H1 (cell line): ENCODE measurements around the gene CYP46A1. TPM values are rescaled to one million over a fixed set of nuclear protein-coding genes. Genes with fewer than 3 reads are reported as not detected.

Experiments
- CTCF ChIA-PET: fragments of 300-600 bp; sonication (Branson Sonifier 250); formaldehyde crosslinking; loops from one replicate; lab custom pipeline; 2021; ENCODE audit not compliant: partially characterized antibody; lab: Charles Lee
- POLR2A ChIA-PET: fragments of 300-600 bp; sonication (Branson Sonifier 250); formaldehyde crosslinking; loops from one replicate; lab custom pipeline; 2021; ENCODE audit warnings: inconsistent platforms; ENCODE audit not compliant: partially characterized antibody; lab: Charles Lee
- DNase-seq, 2 experiments: peaks; one replicate each; pipeline versions ENCODE4 v3.0.0 to v3.0.0-alpha.2; 2010 to 2022; ENCODE audit warnings: low spot score in 2 of 2, low read depth in 1 of 2, mixed read lengths in 1 of 2
- FAIRE-seq: peaks from 2 replicates; lab custom pipeline; 2011; peaks lifted over from hg19 to GRCh38; lab: Jason Lieb, UNC
- H2AFZ ChIP-seq: 2 replicates; pipeline ENCODE4 v1.8.1; 2012; ENCODE audit warnings: low read length, inconsistent platforms
- H2AK5ac ChIP-seq: 2 replicates; pipeline ENCODE4 v1.6.1; 2013; ENCODE audit warnings: low read depth, low read length
- H2BK120ac ChIP-seq: replicated peaks from 2 replicates; pipeline ENCODE3; 2013; ENCODE audit warnings: low read depth, low read length, inconsistent platforms
- H2BK12ac ChIP-seq: 2 replicates; pipeline ENCODE4 v1.6.1; 2013; ENCODE audit warnings: low read depth, low read length
- H2BK15ac ChIP-seq: 2 replicates; pipeline ENCODE4 v1.6.1; 2013; ENCODE audit warnings: low read length
- H2BK20ac ChIP-seq: 2 replicates; pipeline ENCODE4 v1.6.1; 2013; ENCODE audit warnings: low read length
- H2BK5ac ChIP-seq: 2 replicates; pipeline ENCODE4 v1.6.1; 2013; ENCODE audit warnings: low read depth, low read length
- H3K14ac ChIP-seq: 2 replicates; pipeline ENCODE4 v1.6.1; 2013; ENCODE audit warnings: inconsistent platforms; ENCODE audit not compliant: insufficient read length
- H3K18ac ChIP-seq: 2 replicates; pipeline ENCODE4 v1.6.1; 2013; ENCODE audit warnings: low read length; ENCODE audit errors: extremely low read depth
- H3K23ac ChIP-seq: 2 replicates; pipeline ENCODE4 v1.6.1; 2013; ENCODE audit warnings: inconsistent platforms; ENCODE audit not compliant: insufficient read length
- H3K23me2 ChIP-seq: 2 replicates; pipeline ENCODE4 v1.6.1; 2013; ENCODE audit warnings: low read depth, low read length
- H3K27ac ChIP-seq: 2 replicates; pipeline ENCODE4 v1.6.1; 2011; ENCODE audit warnings: low read depth, low read length, inconsistent platforms
- H3K27me3 ChIP-seq, 4 experiments: replicated peaks in 1 of 4; 1 replicate in 1 of 4; 2 replicates in 3 of 4; pipeline versions ENCODE4 v1.6.1 to v1.8.1; 2011 to 2013; ENCODE audit warnings: low read length in 3 of 4, mild to moderate bottlenecking in 3 of 4, inconsistent platforms in 2 of 4, mixed read lengths in 2 of 4, moderate library complexity in 1 of 4; ENCODE audit not compliant: control insufficient read depth in 3 of 4, insufficient read depth in 3 of 4; ENCODE audit errors: extremely low read depth in 1 of 4
- H3K36me3 ChIP-seq, 4 experiments: 2 replicates each; pipeline versions ENCODE4 v1.6.1 to v1.8.1; 2011 to 2013; ENCODE audit warnings: mild to moderate bottlenecking in 4 of 4, low read length in 3 of 4, moderate library complexity in 2 of 4, control low read depth in 1 of 4, inconsistent platforms in 1 of 4; ENCODE audit not compliant: insufficient read depth in 4 of 4, control insufficient read depth in 2 of 4
- H3K4ac ChIP-seq: replicated peaks from 2 replicates; pipeline ENCODE3; 2013; ENCODE audit warnings: low read length, low read depth, mixed read lengths, inconsistent platforms; ENCODE audit not compliant: insufficient read length
- H3K4me1 ChIP-seq, 4 experiments: replicated peaks in 1 of 4; 1 replicate in 1 of 4; 2 replicates in 3 of 4; pipeline versions ENCODE4 v1.6.1 to v1.8.1; 2011 to 2013; ENCODE audit warnings: low read length in 3 of 4, inconsistent platforms in 2 of 4, mixed read lengths in 1 of 4; ENCODE audit not compliant: insufficient read depth in 4 of 4, control insufficient read depth in 3 of 4
- H3K4me2 ChIP-seq, 2 experiments: 2 replicates each; pipeline versions ENCODE4 v1.6.1 to v1.8.1; 2011 to 2013; ENCODE audit warnings: low read depth in 2 of 2, low read length in 2 of 2, control low read depth in 1 of 2, inconsistent platforms in 1 of 2, mild to moderate bottlenecking in 1 of 2; ENCODE audit not compliant: insufficient read depth in 1 of 2
- H3K4me3 ChIP-seq, 4 experiments: fragments of 200-600, 300-600 bp in 1 of 4; sonication (generic), shearing (Covaris generic), sonication (Bioruptor Twin) in 1 of 4; 2 replicates each; pipeline versions ENCODE4 v1.5.1 to v1.8.1; 2011 to 2016; ENCODE audit warnings: low read length in 4 of 4, low read depth in 3 of 4, control low read depth in 2 of 4, inconsistent platforms in 2 of 4, mild to moderate bottlenecking in 2 of 4, mixed read lengths in 1 of 4, moderate library complexity in 1 of 4; ENCODE audit not compliant: insufficient read depth in 2 of 4; ENCODE audit errors: extremely low read depth in 1 of 4
- H3K56ac ChIP-seq: replicated peaks from 2 replicates; pipeline ENCODE3; 2013; ENCODE audit warnings: low read depth, mild to moderate bottlenecking, mixed read lengths, low read length, inconsistent platforms; ENCODE audit not compliant: insufficient read length
- H3K79me1 ChIP-seq: 2 replicates; pipeline ENCODE4 v1.6.1; 2013; ENCODE audit warnings: low read depth, low read length, control low read depth
- H3K79me2 ChIP-seq, 2 experiments: 2 replicates each; pipeline versions ENCODE4 v1.6.1 to v1.8.1; 2012 to 2013; ENCODE audit warnings: low read length in 2 of 2, mild to moderate bottlenecking in 2 of 2, inconsistent platforms in 1 of 2; ENCODE audit not compliant: insufficient read depth in 2 of 2, control insufficient read depth in 1 of 2
- H3K9ac ChIP-seq, 4 experiments: replicated peaks in 1 of 4; 1 replicate in 1 of 4; 2 replicates in 3 of 4; pipeline versions ENCODE4 v1.6.1 to v1.8.1; 2011 to 2013; ENCODE audit warnings: low read depth in 3 of 4, low read length in 3 of 4, control low read depth in 2 of 4, mild to moderate bottlenecking in 2 of 4, moderate library complexity in 2 of 4, inconsistent platforms in 1 of 4; ENCODE audit errors: extremely low read depth in 1 of 4
- H3K9me3 ChIP-seq, 2 experiments: 2 replicates each; pipeline versions ENCODE4 v1.6.1 to v1.8.1; 2012 to 2013; ENCODE audit warnings: mild to moderate bottlenecking in 2 of 2, moderate library complexity in 2 of 2, control low read depth in 1 of 2, inconsistent platforms in 1 of 2, low read depth in 1 of 2, low read length in 1 of 2, mixed read lengths in 1 of 2; ENCODE audit not compliant: insufficient read depth in 2 of 2
- H4K20me1 ChIP-seq, 2 experiments: replicated peaks in 1 of 2; 2 replicates each; pipeline versions ENCODE3 to v1.8.1; 2011 to 2013; ENCODE audit warnings: inconsistent platforms in 2 of 2, low read length in 2 of 2, mild to moderate bottlenecking in 1 of 2; ENCODE audit not compliant: insufficient read depth in 2 of 2, control insufficient read depth in 1 of 2
- H4K5ac ChIP-seq: 2 replicates; pipeline ENCODE4 v1.6.1; 2013; ENCODE audit warnings: low read length, low read depth, mixed read lengths, inconsistent platforms; ENCODE audit not compliant: insufficient read length
- H4K8ac ChIP-seq: 2 replicates; pipeline ENCODE4 v1.8.0; 2013; ENCODE audit warnings: mild to moderate bottlenecking, moderate library complexity, low read length, inconsistent platforms; ENCODE audit not compliant: insufficient read depth; ENCODE audit errors: extremely low read depth
- H4K91ac ChIP-seq: replicated peaks from 2 replicates; pipeline ENCODE3; 2013; ENCODE audit warnings: low read length, mixed read lengths, inconsistent platforms; ENCODE audit not compliant: insufficient read length
- CTBP2 ChIP-seq: IDR thresholded peaks from 2 replicates; pipeline ENCODE4 v1.7.0; 2011; ENCODE audit warnings: borderline replicate concordance, mild to moderate bottlenecking, moderate library complexity, mixed read lengths, low read length; ENCODE audit not compliant: insufficient read depth, insufficient read length
- HDAC2 ChIP-seq, 2 experiments: fragments of 300-600 bp in 1 of 2; sonication (generic) in 1 of 2; IDR thresholded peaks; 2 replicates each; pipeline ENCODE4 v1.6.1; 2011 to 2012; ENCODE audit warnings: low read depth in 2 of 2, low read length in 2 of 2, mild to moderate bottlenecking in 2 of 2, moderate library complexity in 2 of 2, borderline replicate concordance in 1 of 2, inconsistent platforms in 1 of 2
- KDM1A ChIP-seq: fragments of 200-600, 300-600 bp; sonication (generic); IDR thresholded peaks from 2 replicates; pipeline ENCODE4 v1.7.1; 2016; ENCODE audit warnings: mild to moderate bottlenecking, low read length, borderline replicate concordance
- POLR2AphosphoS5 ChIP-seq: IDR thresholded peaks from 2 replicates; pipeline ENCODE4 v1.6.1; 2011; ENCODE audit warnings: low read depth, low read length
- WGBS, 2 experiments: shearing (Covaris generic) in 1 of 2; methylation state at CpG; one replicate each; pipeline versions ENCODE4 v1.1.6 to v1.1.7; 2013 to 2015; ENCODE audit warnings: low lambda C conversion rate in 2 of 2, mixed read lengths in 2 of 2, inconsistent platforms in 1 of 2, low coverage in 1 of 2, missing lambda C conversion rate in 1 of 2; ENCODE audit not compliant: insufficient replicate concordance in 2 of 2, insufficient coverage in 1 of 2, insufficient read length in 1 of 2; ENCODE audit errors: extremely low coverage in 1 of 2, missing lambda C conversion rate in 1 of 2; 5-methylcytosine and 5-hydroxymethylcytosine counted together
- polyA plus RNA-seq, 7 experiments: library from polyadenylated mRNA; depleted of rRNA in 3 of 7; stranded (reverse) in 5 of 7; unstranded in 2 of 7; fragments of >200 nt in 5 of 7; fragments of 200-250 nt in 2 of 7; gene quantifications; 1 replicate in 5 of 7; 2 replicates in 1 of 7; 4 replicates in 1 of 7; pipeline versions ENCODE4 v1.2.1 to v1.2.3, GENCODE V29; 2011 to 2013; ENCODE audit warnings: missing spikeins in 2 of 7, mixed read lengths in 2 of 7
- total RNA-seq: library from RNA; stranded (reverse); fragmentation: NEBNext Ultra II Directional; extraction: Animal tissue kit (Norgen Biotek cat#: 25700); gene quantifications from 2 replicates; pipeline ENCODE4 v1.2.1, GENCODE V29; 2021

Gene CYP46A1
- total and polyA plus RNA-seq, 2 of the 8 experiments (the other 6 are each of a cell fraction or from before 2014, with no cell fraction given): 0.41 to 1.3 TPM

GRCh38 chr14:99667045-99667444 lies 17.1 kb upstream of the CYP46A1 start:
- no peak overlapping the region for H3K27ac ChIP-seq
- peaks cover 20 to 49% (median 31%) of the 10 kb centered on the region in 4 experiments for H3K4me1 ChIP-seq
- H3K9me3 ChIP-seq: no peaks in the 10 kb centered on the region
- H3K4me2 ChIP-seq: no peak overlapping the region
- no peaks in the 10 kb centered on the region for H3K79me2 ChIP-seq
- POLR2A ChIA-PET: interaction anchor here (1.3 kb wide), 1 partner anchor 17 kb away, joined by 3 read pairs; the partner anchor contains the start of gene CYP46A1
- H2BK15ac ChIP-seq: peak overlapping the region; percentile 83
- no peak overlapping the region for H2BK20ac ChIP-seq
- H2AK5ac ChIP-seq: 0 out of 2 replicates have a peak overlapping the region, but pooled peaks have one; percentile 88
- H3K4ac ChIP-seq: no peak overlapping the region
- DNase-seq (no peak), FAIRE-seq (no peak)
- H2BK120ac ChIP-seq: no peak overlapping the region
- no peak overlapping the region for H3K56ac ChIP-seq
- no peak overlapping the region for H3K18ac ChIP-seq
- no peaks in the 10 kb centered on the region for H4K20me1 ChIP-seq
- 0 out of 8 replicates have a peak, but pooled peaks cover 0 to 7% (median 0%) of the 10 kb centered on the region in 4 experiments for H3K36me3 ChIP-seq
- H2AFZ ChIP-seq: no peak overlapping the region
- TF ChIP-seq CTBP2 (no peak), POLR2AphosphoS5 (no peak), HDAC2 (IDR thresholded peaks at IDR 0.05; ENCODE audit: borderline replicate concordance in 1 of 2, low read depth in 2 of 2, low read length in 2 of 2) (0 out of 4 replicates have a peak, but pooled peaks of 1 of the 2 experiments have one; percentile 51), KDM1A (peak; percentile 68; the same call in 1 of the 2 replicates)
- no peak overlapping the region for H3K23ac ChIP-seq
- H3K79me1 ChIP-seq: peaks cover 4% of the 10 kb centered on the region; the same call in 1 of the 2 replicates
- no peak overlapping the region for H3K9ac ChIP-seq
- H2BK12ac ChIP-seq: 0 out of 2 replicates have a peak overlapping the region, but pooled peaks have one; percentile 55
- H3K23me2 ChIP-seq: no peaks in the 10 kb centered on the region
- H4K91ac ChIP-seq: peak overlapping the region; percentile 11
- CTCF ChIA-PET: interaction anchor here (0.8 to 4.2 kb wide), 9 partner anchors 8 to 134 kb away, joined by 3 to 26 read pairs (median 6); partner anchors contain the start of gene CYP46A1
- no peak overlapping the region for H4K5ac ChIP-seq
- no peaks in the 10 kb centered on the region for H3K27me3 ChIP-seq
- 69% methylated on average over 2 of the region's 2 CpGs; no CpG with 5 or more reads in 1 of the 2 experiments for WGBS, 2 experiments
- peak overlapping the region; percentile 35; the same call in 1 of the 2 replicates for H2BK5ac ChIP-seq
- no peak overlapping the region; the same call in 1 of the 2 replicates for H4K8ac ChIP-seq
- no peak overlapping the region for H3K14ac ChIP-seq
- H3K4me3 ChIP-seq: no peak overlapping the region
